Subcutaneous adipose tissue (tissue), 4 donors: ENCODE data around the gene TSPAN16. TPM values are rescaled to one million over a fixed set of nuclear protein-coding genes. Genes with fewer than 3 reads are reported as not detected.

Source experiments
- CTCF ChIP-seq: fragments of 450-650 bp; IDR thresholded peaks from one replicate; pipeline ENCODE4 v1.5.1; 2016; ENCODE audit warnings: low read depth, mild to moderate bottlenecking, control low read depth, antibody characterized with exemption, moderate library complexity
- total RNA-seq, 4 donors: library from RNA; depleted of rRNA; stranded (reverse); fragments of >200 nt; gene quantifications; one replicate each; pipeline ENCODE4 v1.1.0, GENCODE V29; 2016

The TSPAN16 gene
- total RNA-seq, 4 donors from 2014 or later, result not detected

- no peak for TF ChIP-seq CTCF
Observed at GRCh38 chr19:11296264-11296663, 304 bp downstream of the TSPAN16 start.

GRCh38 chr19:11299946-11300810 is 4.2 kb downstream of the TSPAN16 start:
- no peak for TF ChIP-seq CTCF

GRCh38 chr19:11300811-11301120 is 4.8 kb downstream of the TSPAN16 start:
- TF ChIP-seq CTCF, result no peak

GRCh38 chr19:11304936-11305335 is 9.0 kb downstream of the TSPAN16 start:
- TF ChIP-seq CTCF, result no peak

- TF ChIP-seq CTCF, result no peak
Observed at GRCh38 chr19:11306337-11306736, 10.4 kb downstream of the TSPAN16 start.

GRCh38 chr19:11321191-11322126 is 25.5 kb downstream of the TSPAN16 start:
- no peak for TF ChIP-seq CTCF

- no peak for TF ChIP-seq CTCF
Observed at GRCh38 chr19:11322269-11323024, 26.5 kb downstream of the TSPAN16 start.
